ENCODE data around the gene CLSTN3. TPM values are rescaled to one million over a fixed set of nuclear protein-coding genes. Genes with fewer than 3 reads are reported as not detected.
A peak's percentile ranks its signal among the peaks of the same experiment; 100 is the strongest.

CLSTN3 gene
- polyA plus RNA-seq, 1 donor from 2014 or later: 2.9 TPM

DNA sequence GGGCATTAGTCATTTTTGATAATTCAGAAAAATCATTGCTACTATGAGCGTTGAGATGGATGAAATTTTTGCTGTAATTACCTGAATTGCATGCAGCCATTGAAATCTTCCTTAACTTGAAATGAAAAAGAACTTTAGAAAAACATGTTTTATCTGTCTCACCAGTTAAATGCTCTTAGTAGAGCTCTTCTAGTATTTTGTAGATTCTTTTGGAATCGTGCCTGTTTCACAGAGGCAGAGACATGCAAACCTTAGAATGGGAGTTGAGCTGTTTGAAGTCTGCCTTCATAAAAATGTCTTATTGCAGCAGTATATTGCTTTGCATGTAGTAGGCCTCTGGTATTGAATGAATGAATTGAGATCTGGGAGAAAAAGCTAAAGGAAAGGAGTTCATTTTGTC is 63.5 kb downstream of the CLSTN3 start:
- Mint-ChIP-seq H3K4me3 (peak overlapping the region in 1 of 4 donors; percentile 20), H3K27ac (no peak overlapping the region), H3K27me3 (no peaks in the 10 kb centered on the region), H3K9me3 (no peaks in the 10 kb centered on the region), H3K4me1 (peaks cover 20 to 22% (median 21%) of the 10 kb centered on the region in 3 donors), H3K36me3 (peaks cover 5% of the 10 kb centered on the region)

DNA sequence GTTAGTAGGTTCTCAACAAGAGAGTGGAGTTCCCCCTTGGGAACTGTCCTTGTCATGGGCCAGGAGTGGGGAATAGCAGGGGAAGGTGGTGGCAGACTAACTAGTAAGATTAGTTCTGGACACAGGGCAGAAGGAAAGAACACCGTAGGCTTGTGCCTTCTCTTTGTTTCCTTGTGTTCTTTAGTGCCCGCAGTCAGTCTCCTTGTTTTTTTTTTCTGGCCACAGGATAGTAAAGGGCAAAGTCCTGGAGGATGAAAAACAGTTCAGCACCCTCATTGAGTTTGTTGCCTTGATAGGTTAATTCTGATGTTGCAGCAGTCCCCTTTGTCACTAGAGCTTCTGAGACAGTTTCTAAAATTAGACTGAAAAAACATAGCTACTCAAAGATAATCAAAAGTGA is 67.7 kb downstream of the CLSTN3 start:
- H3K4me3 Mint-ChIP-seq: no peak overlapping the region
- no peaks in the 10 kb centered on the region for H3K9me3 Mint-ChIP-seq
- peaks cover 14% of the 10 kb centered on the region for H3K36me3 Mint-ChIP-seq
- H3K27me3 Mint-ChIP-seq: no peaks in the 10 kb centered on the region
- no peak overlapping the region for H3K27ac Mint-ChIP-seq
- H3K4me1 Mint-ChIP-seq: peaks cover 1 to 7% (median 2%) of the 10 kb centered on the region in 3 donors

DNA sequence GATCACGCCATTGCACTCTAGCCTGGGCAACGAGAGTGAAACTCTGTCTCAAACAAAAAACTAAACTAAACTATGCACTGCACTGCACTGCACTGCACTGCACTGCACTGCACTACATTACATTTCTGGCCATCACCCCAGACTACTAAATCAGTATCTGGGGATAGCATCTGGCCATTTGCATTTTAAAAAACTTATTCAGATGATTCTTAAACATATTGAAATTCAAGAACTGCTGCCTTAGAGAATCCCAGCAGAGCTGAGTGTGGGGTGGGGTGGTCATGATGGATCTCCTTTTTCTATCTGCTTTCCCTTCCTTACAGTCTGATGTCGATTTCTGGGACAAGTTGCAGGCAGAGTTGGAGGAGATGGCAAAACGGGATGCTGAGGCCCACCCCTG is 72.9 kb downstream of the CLSTN3 start:
- Mint-ChIP-seq H3K4me3 (no peak overlapping the region), H3K27me3 (no peaks in the 10 kb centered on the region), H3K36me3 (peaks cover 18% of the 10 kb centered on the region), H3K27ac (peak overlapping the region in 1 of 3 donors; percentile 76), H3K4me1 (peaks cover 7 to 12% (median 8%) of the 10 kb centered on the region in 3 donors), H3K9me3 (no peaks in the 10 kb centered on the region)

DNA sequence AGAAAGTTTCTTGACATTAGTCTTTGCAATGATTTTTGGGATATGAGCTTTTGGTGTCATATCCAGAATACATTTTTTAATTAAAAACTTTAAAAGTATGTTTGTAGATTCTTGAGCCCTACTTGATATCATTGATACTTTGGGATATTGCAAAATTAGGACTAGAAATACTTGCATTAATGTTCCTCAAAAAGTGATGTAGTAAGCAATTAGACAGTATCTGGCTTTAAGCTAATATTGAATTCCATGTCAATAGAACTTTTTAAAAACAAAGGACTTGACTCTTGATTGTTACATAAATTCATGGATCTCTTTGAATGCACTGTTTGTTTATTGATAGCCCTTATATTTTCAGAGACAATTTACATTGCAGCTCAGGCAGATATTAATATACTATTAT is 74.9 kb downstream of the CLSTN3 start:
- Mint-ChIP-seq H3K4me3 (no peak overlapping the region), H3K27me3 (no peaks in the 10 kb centered on the region), H3K27ac (no peak overlapping the region), H3K36me3 (peaks cover 28% of the 10 kb centered on the region), H3K4me1 (peaks cover 7 to 12% (median 8%) of the 10 kb centered on the region in 3 donors), H3K9me3 (no peaks in the 10 kb centered on the region)

DNA sequence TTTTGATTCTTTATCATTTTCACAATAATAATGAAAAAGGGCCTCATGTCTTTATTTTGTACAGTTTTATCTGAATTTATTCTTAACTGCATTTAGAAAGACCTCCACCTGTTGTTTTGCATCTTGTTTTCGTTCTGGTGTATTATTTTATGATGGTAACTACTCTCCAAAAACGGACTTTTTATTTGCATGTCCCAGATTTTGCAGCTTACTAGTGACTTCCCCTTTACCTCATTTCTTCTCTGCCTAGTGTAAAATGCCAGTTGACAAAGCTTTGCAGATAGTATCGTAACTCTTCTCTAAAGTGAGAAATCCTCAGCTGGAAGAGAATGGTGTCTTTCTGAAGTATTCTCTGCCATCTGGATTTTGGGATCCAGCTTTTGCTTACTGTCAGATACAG is 76.5 kb downstream of the CLSTN3 start:
- Mint-ChIP-seq H3K4me1 (peaks cover 7 to 12% (median 8%) of the 10 kb centered on the region in 3 donors), H3K9me3 (peaks cover 0 to 5% (median 4%) of the 10 kb centered on the region in 3 donors), H3K27ac (no peak overlapping the region), H3K27me3 (no peaks in the 10 kb centered on the region), H3K36me3 (peaks cover 31% of the 10 kb centered on the region), H3K4me3 (peak overlapping the region in 1 of 4 donors; percentile 39)

DNA sequence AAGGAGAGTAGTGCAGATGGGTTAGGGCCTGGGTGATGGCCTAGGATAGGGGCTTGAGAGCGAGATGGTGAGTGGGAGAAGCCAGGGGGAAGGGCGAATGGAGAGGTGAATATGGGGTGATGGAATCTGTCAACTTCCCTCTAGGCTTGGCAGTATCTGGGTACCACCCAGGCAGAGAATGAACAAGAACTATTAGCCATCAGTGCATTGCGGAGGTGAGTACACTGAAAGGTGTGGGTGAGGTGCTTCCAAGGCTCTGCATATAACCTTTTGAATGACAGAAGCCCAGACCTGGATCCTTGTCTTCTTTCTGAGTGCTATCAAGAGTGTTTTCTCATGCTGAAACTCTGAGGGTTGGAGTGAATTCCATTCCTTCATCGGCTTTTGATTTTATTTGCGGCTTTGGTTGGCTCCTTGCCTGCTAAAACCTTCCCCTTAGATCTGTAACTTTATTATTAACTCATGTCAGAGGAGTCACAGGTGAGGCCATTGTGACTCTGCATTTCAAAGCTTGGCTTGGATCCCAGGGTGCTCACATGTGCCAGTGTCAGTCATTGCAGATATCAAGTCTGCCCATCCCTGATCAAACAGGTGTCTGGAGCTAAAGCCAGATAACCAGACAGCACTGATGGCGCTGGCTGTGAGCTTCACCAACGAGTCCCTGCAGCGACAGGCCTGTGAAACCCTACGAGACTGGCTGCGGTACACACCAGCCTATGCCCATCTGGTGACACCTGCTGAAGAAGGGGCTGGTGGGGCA is 77.9 kb downstream of the CLSTN3 start:
- H3K27me3 Mint-ChIP-seq: no peaks in the 10 kb centered on the region
- H3K27ac Mint-ChIP-seq: no peak overlapping the region
- H3K4me1 Mint-ChIP-seq: peaks cover 7 to 12% (median 8%) of the 10 kb centered on the region in 3 donors
- H3K4me3 Mint-ChIP-seq: no peak overlapping the region
- H3K36me3 Mint-ChIP-seq: peaks cover 27% of the 10 kb centered on the region
- peaks cover 4 to 10% (median 6%) of the 10 kb centered on the region in 3 donors for H3K9me3 Mint-ChIP-seq

Other genes starting within 250 kb of the CLSTN3 start
- 4.9 TPM for gene LRRC23, start 225.5 kb upstream of the CLSTN3 start, polyA plus RNA-seq
- 21.7 TPM for gene ENO2, start 215.8 kb upstream of the CLSTN3 start, polyA plus RNA-seq
- gene ATN1, start 202.4 kb upstream of the CLSTN3 start, polyA plus RNA-seq: 1.4 TPM
- gene RNU7-1, start 186.6 kb upstream of the CLSTN3 start, polyA plus RNA-seq: not detected
- 141 TPM for gene C12orf57, start 186.3 kb upstream of the CLSTN3 start, polyA plus RNA-seq
- gene PTPN6, start 179.0 kb upstream of the CLSTN3 start, polyA plus RNA-seq: 1,038 TPM
- gene PHB2, start 159.7 kb upstream of the CLSTN3 start, polyA plus RNA-seq: 123 TPM
- gene EMG1, start 159.5 kb upstream of the CLSTN3 start, polyA plus RNA-seq: 62.0 TPM
- 11.6 TPM for gene LPCAT3, start 111.9 kb upstream of the CLSTN3 start, polyA plus RNA-seq
- not detected for gene C1S, start 69.7 kb upstream of the CLSTN3 start, polyA plus RNA-seq
- gene C1R, start 37.9 kb upstream of the CLSTN3 start, polyA plus RNA-seq: not detected
- gene C1RL, start 21.2 kb upstream of the CLSTN3 start, polyA plus RNA-seq: 8.2 TPM
- not detected for gene RBP5, start 1.5 kb upstream of the CLSTN3 start, polyA plus RNA-seq
- gene PEX5, start 59.3 kb downstream of the CLSTN3 start, polyA plus RNA-seq: 18.2 TPM
- not detected for gene ACSM4, start 173.7 kb downstream of the CLSTN3 start, polyA plus RNA-seq

All from IgD-negative memory B cell (primary cell).